Esophagus squamous epithelium (tissue), 5 donors: ENCODE results near the gene MEOX2. TPM values are rescaled to one million over a fixed set of nuclear protein-coding genes. Genes with fewer than 3 reads are reported as not detected.

Source experiments
- DNase-seq: peaks from one replicate; lab custom pipeline; 2025; lab: John Stamatoyannopoulos, UW
- H3K27ac ChIP-seq, 4 donors: fragments of 200-600 bp; sonication (generic); one replicate each; pipeline ENCODE4 v1.5.1; 2016 to 2019; ENCODE audit warnings: mild to moderate bottlenecking in 1 of 4
- H3K27me3 ChIP-seq, 4 donors: fragments of 200-600 bp; sonication (generic); 1 replicate in 3 of 4; 2 replicates in 1 of 4; pipeline versions ENCODE4 v1.5.1 to v1.6.0; 2017 to 2021; ENCODE audit warnings: antibody characterized with exemption in 1 of 4
- H3K36me3 ChIP-seq, 3 donors: fragments of 200-600 bp; sonication (generic); one replicate each; pipeline ENCODE4 v1.5.1; 2016 to 2019
- H3K4me1 ChIP-seq, 3 donors: fragments of 200-600 bp; sonication (generic); one replicate each; pipeline ENCODE4 v1.5.1; 2017 to 2019
- H3K4me3 ChIP-seq, 4 donors: fragments of 200-600 bp; sonication (generic); 1 replicate in 3 of 4; 2 replicates in 1 of 4; pipeline ENCODE4 v1.5.1; 2016 to 2019; ENCODE audit warnings: mild to moderate bottlenecking in 2 of 4, moderate library complexity in 1 of 4
- H3K9me3 ChIP-seq, 3 donors: fragments of 200-600 bp; sonication (generic); one replicate each; pipeline ENCODE4 v1.5.1; 2016 to 2019
- POLR2A ChIP-seq, 4 donors: fragments of 450-650 bp; IDR thresholded peaks; one replicate each; pipeline ENCODE4 v1.6.1; 2017; ENCODE audit warnings: antibody characterized with exemption in 4 of 4, mild to moderate bottlenecking in 4 of 4, moderate library complexity in 3 of 4
- WGBS, 2 donors: methylation state at CpG; one replicate each; pipeline ENCODE4 v1.1.5; 2018; 5-methylcytosine and 5-hydroxymethylcytosine counted together
- intact Hi-C: fragments of 100-400 bp; cut with DNase I; formaldehyde crosslinking; loops from one replicate; pipeline ENCODE4 v1.15.0; 2022
- total RNA-seq, 4 donors: library from RNA; depleted of rRNA; stranded (reverse); fragments of >200 nt; gene quantifications; one replicate each; pipeline ENCODE4 v1.1.0, GENCODE V29; 2016
- TF ChIP-seq, protein P1 (sequence below), 6 experiments: fragments of 450-650 bp in 4 of 6; fragments of 200-600 bp in 2 of 6; sonication (generic) in 2 of 6; IDR thresholded peaks; one replicate each; pipeline ENCODE4 v1.5.1; 2016 to 2019; ENCODE audit warnings: antibody characterized with exemption in 6 of 6, mild to moderate bottlenecking in 4 of 6, moderate library complexity in 4 of 6
- donor health status: DM: yes; HTN: yes; CAD: no.

Gene MEOX2
- total RNA-seq, 4 donors from 2014 or later, result 0.19 to 3.2 (median 2.0) TPM

GRCh38 chr7:15580604-15581351 is 105.7 kb downstream of the MEOX2 start:
- WGBS, 2 donors, result 75 to 89% methylated on average over 3 of the region's 3 CpGs
- Histone ChIP-seq H3K4me1 (no peaks in the 10 kb centered on the region), H3K4me3 (no peak overlapping the region), H3K27me3 (no peaks in the 10 kb centered on the region), H3K9me3 (peaks cover 0 to 7% (median 2%) of the 10 kb centered on the region in 3 donors), H3K36me3 (no peaks in the 10 kb centered on the region), H3K27ac (no peak overlapping the region)
- DNase-seq, result no peak
- intact Hi-C loops, result no loop called here
- no peak for TF ChIP-seq POLR2A (IDR thresholded peaks at IDR 0.05)
- TF ChIP-seq, protein P1, sequence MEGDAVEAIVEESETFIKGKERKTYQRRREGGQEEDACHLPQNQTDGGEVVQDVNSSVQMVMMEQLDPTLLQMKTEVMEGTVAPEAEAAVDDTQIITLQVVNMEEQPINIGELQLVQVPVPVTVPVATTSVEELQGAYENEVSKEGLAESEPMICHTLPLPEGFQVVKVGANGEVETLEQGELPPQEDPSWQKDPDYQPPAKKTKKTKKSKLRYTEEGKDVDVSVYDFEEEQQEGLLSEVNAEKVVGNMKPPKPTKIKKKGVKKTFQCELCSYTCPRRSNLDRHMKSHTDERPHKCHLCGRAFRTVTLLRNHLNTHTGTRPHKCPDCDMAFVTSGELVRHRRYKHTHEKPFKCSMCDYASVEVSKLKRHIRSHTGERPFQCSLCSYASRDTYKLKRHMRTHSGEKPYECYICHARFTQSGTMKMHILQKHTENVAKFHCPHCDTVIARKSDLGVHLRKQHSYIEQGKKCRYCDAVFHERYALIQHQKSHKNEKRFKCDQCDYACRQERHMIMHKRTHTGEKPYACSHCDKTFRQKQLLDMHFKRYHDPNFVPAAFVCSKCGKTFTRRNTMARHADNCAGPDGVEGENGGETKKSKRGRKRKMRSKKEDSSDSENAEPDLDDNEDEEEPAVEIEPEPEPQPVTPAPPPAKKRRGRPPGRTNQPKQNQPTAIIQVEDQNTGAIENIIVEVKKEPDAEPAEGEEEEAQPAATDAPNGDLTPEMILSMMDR (IDR thresholded peaks at IDR 0.05), result no peak

DNA sequence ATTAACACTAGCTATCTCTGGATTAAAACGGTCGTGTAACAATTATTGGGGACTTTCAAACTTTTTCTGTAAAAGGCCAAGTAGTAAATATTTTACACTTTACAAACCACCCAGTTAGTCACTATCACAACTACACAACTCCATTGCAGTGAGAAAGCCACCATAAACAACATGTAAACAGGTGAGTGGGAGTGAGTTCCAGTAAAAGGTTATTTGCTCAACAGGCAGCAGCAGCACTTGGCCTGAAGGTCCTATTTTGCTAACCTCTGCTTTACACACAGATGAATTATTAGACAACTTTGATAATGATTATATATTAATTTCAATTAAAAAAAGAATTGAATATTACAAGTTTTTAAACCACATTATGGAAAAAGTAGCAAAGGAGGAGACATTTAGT is 108.9 kb downstream of the MEOX2 start:
- H3K27ac ChIP-seq, result no peak overlapping the region
- DNase-seq, result no peak
- no peaks in the 10 kb centered on the region for H3K4me1 ChIP-seq
- WGBS, 2 donors, result 84 to 88% methylated on average over 2 of the region's 2 CpGs
- H3K27me3 ChIP-seq, result no peaks in the 10 kb centered on the region
- H3K4me3 ChIP-seq, result no peak overlapping the region
- TF ChIP-seq, protein P1 (IDR thresholded peaks at IDR 0.05), result no peak
- TF ChIP-seq POLR2A (IDR thresholded peaks at IDR 0.05), result no peak
- no peaks in the 10 kb centered on the region for H3K36me3 ChIP-seq
- H3K9me3 ChIP-seq, result no peaks in the 10 kb centered on the region
- intact Hi-C loops, result no loop called here

DNA sequence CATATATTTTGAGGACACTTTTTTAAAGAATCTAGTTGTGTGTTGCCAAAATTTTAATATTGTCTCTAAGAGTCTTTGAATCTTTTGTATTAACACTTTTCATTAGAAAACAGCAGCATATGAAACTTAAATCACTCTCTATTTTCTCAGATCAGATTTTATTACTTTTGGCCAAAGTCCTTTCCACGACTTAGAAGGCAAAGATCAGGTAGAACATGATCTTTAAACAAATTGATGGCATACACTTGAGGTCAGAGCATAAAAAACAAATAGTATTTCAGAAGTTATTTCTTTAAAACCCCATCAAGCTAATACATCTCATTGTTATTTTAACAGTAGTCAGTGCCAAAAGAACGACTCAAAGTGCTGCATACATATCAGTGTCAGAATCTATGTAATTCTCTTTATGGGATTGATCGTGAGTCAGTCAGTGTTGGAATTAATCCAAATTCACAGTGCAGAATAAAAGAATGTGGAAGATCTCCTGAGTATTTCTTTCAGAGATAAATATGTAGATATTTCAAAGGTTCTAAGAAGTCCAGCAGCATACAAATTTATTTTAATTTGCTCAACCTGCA is 115.1 kb downstream of the MEOX2 start:
- no peak overlapping the region for H3K4me3 ChIP-seq
- intact Hi-C loops, result no loop called here
- TF ChIP-seq, protein P1 (IDR thresholded peaks at IDR 0.05), result no peak
- TF ChIP-seq POLR2A (IDR thresholded peaks at IDR 0.05), result no peak
- H3K27ac ChIP-seq, result no peak overlapping the region
- H3K4me1 ChIP-seq, result no peaks in the 10 kb centered on the region
- WGBS, 2 donors, result 19 to 21% methylated on average over 3 of the region's 3 CpGs
- no peaks in the 10 kb centered on the region for H3K36me3 ChIP-seq
- no peak for DNase-seq
- no peaks in the 10 kb centered on the region for H3K9me3 ChIP-seq
- H3K27me3 ChIP-seq, result no peaks in the 10 kb centered on the region

DNA sequence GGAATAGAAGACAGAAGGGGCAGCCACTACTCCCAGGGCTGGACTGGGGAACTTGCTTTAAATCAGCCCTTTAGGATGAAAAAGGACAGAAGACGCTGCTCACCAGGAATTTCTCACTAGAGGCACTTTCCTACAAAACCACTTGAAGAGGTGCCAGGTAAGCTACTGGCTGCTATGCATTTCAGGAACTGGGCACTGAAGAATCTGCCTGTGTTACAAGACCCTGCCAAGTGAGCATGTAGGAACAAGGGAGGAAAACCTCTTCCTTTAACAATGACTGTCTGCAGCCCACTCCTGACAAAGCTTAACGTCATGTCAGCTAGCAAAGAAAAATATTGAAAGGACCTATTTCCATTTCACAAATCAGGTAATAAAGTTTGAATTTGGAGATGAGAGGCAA is 118.8 kb downstream of the MEOX2 start:
- 23 to 28% methylated on average over 2 of the region's 2 CpGs for WGBS, 2 donors

DNA sequence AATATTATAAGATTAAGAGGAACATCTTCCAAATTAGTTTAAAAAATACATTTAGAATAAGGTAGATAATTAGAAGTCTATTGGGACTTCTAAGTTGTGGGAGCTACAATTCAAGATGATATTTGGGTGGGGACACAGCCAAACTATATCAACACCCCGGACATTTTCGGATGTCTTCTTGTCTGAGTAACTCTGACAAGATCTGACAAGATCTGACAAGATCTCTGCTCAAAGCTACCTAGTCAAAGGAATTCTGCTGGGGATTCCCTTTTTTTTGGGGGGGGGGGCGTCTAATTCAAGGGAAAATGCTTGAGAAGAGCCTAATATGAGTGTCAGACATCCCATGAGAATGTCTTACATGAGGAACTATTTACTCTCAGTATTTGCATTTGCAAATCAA is 119.4 kb downstream of the MEOX2 start:
- Histone ChIP-seq H3K9me3 (no peaks in the 10 kb centered on the region), H3K27me3 (no peaks in the 10 kb centered on the region), H3K4me1 (no peaks in the 10 kb centered on the region), H3K27ac (no peak overlapping the region), H3K4me3 (no peak overlapping the region), H3K36me3 (no peaks in the 10 kb centered on the region)
- intact Hi-C loops, result no loop called here
- 36 to 46% methylated on average over 3 of the region's 3 CpGs for WGBS, 2 donors
- TF ChIP-seq, protein P1 (IDR thresholded peaks at IDR 0.05), result no peak
- TF ChIP-seq POLR2A (IDR thresholded peaks at IDR 0.05), result no peak
- no peak for DNase-seq

More for the DNA sequence above, 118.8 kb downstream of the MEOX2 start:
- Histone ChIP-seq H3K9me3 (no peaks in the 10 kb centered on the region), H3K36me3 (no peaks in the 10 kb centered on the region), H3K27ac (no peak overlapping the region), H3K27me3 (no peaks in the 10 kb centered on the region), H3K4me3 (no peak overlapping the region), H3K4me1 (no peaks in the 10 kb centered on the region)
- no peak for DNase-seq
- no peak for TF ChIP-seq POLR2A (IDR thresholded peaks at IDR 0.05)
- TF ChIP-seq, protein P1 (IDR thresholded peaks at IDR 0.05), result no peak
- intact Hi-C loops, result no loop called here
